NCI-H748 treated with DMSO at 0.1 percent for 48 hours (cell line): ENCODE data around the gene URM1.

Experiments
- DNase-seq: peaks from one replicate; lab custom pipeline; 2025; lab: John Stamatoyannopoulos, UW

The URM1 gene

GRCh38 chr9:128385496-128386460 is 14.6 kb downstream of the URM1 start:
- no peak for DNase-seq

- no peak for DNase-seq
Observed at GRCh38 chr9:128388150-128388549, 17.0 kb downstream of the URM1 start.

GRCh38 chr9:128389395-128390149 is 18.4 kb downstream of the URM1 start:
- no peak for DNase-seq

GRCh38 chr9:128390150-128390812 is 19.1 kb downstream of the URM1 start:
- no peak for DNase-seq

- no peak for DNase-seq
Observed at GRCh38 chr9:128390813-128391711, 19.9 kb downstream of the URM1 start.

GRCh38 chr9:128391956-128392301 is 20.8 kb downstream of the URM1 start:
- no peak for DNase-seq

- DNase-seq: no peak
Observed at GRCh38 chr9:128392302-128393144, 21.3 kb downstream of the URM1 start.

- DNase-seq: no peak
Observed at GRCh38 chr9:128393145-128393775, 22.1 kb downstream of the URM1 start.

GRCh38 chr9:128393970-128394369 is 22.8 kb downstream of the URM1 start:
- DNase-seq: no peak

- DNase-seq: no peak
Observed at GRCh38 chr9:128394379-128395168, 23.4 kb downstream of the URM1 start.

GRCh38 chr9:128396970-128397613 is 25.9 kb downstream of the URM1 start:
- DNase-seq: no peak

- DNase-seq: no peak
Observed at GRCh38 chr9:128397831-128398230, 26.7 kb downstream of the URM1 start.

- no peak for DNase-seq
Observed at GRCh38 chr9:128399861-128400260, 28.7 kb downstream of the URM1 start.

- DNase-seq: no peak
Observed at GRCh38 chr9:128404560-128404959, 33.4 kb downstream of the URM1 start.

GRCh38 chr9:128405077-128405779 is 34.1 kb downstream of the URM1 start:
- DNase-seq: no peak

GRCh38 chr9:128405780-128406171 is 34.6 kb downstream of the URM1 start:
- no peak for DNase-seq

- DNase-seq: no peak
Observed at GRCh38 chr9:128406848-128407391, 35.7 kb downstream of the URM1 start.

- no peak for DNase-seq
Observed at GRCh38 chr9:128408963-128409431, 37.8 kb downstream of the URM1 start.
